Skin of body (tissue), 2 donors: ENCODE data around the gene CPVL. TPM values are rescaled to one million over a fixed set of nuclear protein-coding genes. Genes with fewer than 3 reads are reported as not detected.

Experiments
- DNase-seq: peaks from one replicate; lab custom pipeline; 2025; lab: John Stamatoyannopoulos, UW
- total RNA-seq: library from RNA; depleted of rRNA; stranded (reverse); fragments of >200 nt; gene quantifications from one replicate; pipeline ENCODE4 v1.2.3, GENCODE V29; 2014

The CPVL gene
- total RNA-seq, 1 donor from 2014 or later = 12.6 TPM

- no peak for DNase-seq
These were observed 100.9 kb downstream of the CPVL start for GRCh38 chr7:29045258-29046086.

- DNase-seq = peak; percentile 84
These were observed 101.8 kb downstream of the CPVL start for GRCh38 chr7:29044554-29044953.

- no peak for DNase-seq
These were observed 102.8 kb downstream of the CPVL start for GRCh38 chr7:29043576-29043975.

GRCh38 chr7:29042824-29043231 is 103.5 kb downstream of the CPVL start:
- DNase-seq = no peak

GRCh38 chr7:29041991-29042390 is 104.3 kb downstream of the CPVL start:
- DNase-seq = no peak

GRCh38 chr7:29040579-29040925 is 105.8 kb downstream of the CPVL start:
- DNase-seq = peak; percentile 60

- DNase-seq = peak; percentile 85
These were observed 106.3 kb downstream of the CPVL start for GRCh38 chr7:29039821-29040578.

GRCh38 chr7:29038463-29038862 is 107.9 kb downstream of the CPVL start:
- DNase-seq = no peak

- no peak for DNase-seq
These were observed 111.1 kb downstream of the CPVL start for GRCh38 chr7:29035044-29035740.

GRCh38 chr7:29033584-29033983 is 112.8 kb downstream of the CPVL start:
- DNase-seq = no peak

- no peak for DNase-seq
These were observed 114.2 kb downstream of the CPVL start for GRCh38 chr7:29032146-29032545.

- no peak for DNase-seq
These were observed 115.5 kb downstream of the CPVL start for GRCh38 chr7:29030781-29031275.

- DNase-seq = no peak
These were observed 123.9 kb downstream of the CPVL start for GRCh38 chr7:29022291-29022988.

GRCh38 chr7:29019896-29020295 is 126.4 kb downstream of the CPVL start:
- DNase-seq = peak; percentile 13

GRCh38 chr7:29019387-29019786 is 127.0 kb downstream of the CPVL start:
- no peak for DNase-seq

GRCh38 chr7:29017713-29018112 is 128.6 kb downstream of the CPVL start:
- no peak for DNase-seq

GRCh38 chr7:29014725-29015124 is 131.6 kb downstream of the CPVL start:
- DNase-seq = no peak

GRCh38 chr7:29013931-29014330 is 132.4 kb downstream of the CPVL start:
- no peak for DNase-seq

GRCh38 chr7:29013082-29013695 is 133.1 kb downstream of the CPVL start:
- DNase-seq = no peak

- no peak for DNase-seq
These were observed 136.4 kb downstream of the CPVL start for GRCh38 chr7:29009947-29010346.

- no peak for DNase-seq
These were observed 137.7 kb downstream of the CPVL start for GRCh38 chr7:29008590-29008989.
